Measurements from ENCODE around the gene HSD17B2. TPM values are rescaled to one million over a fixed set of nuclear protein-coding genes. Genes with fewer than 3 reads are reported as not detected.

HSD17B2 gene
- polyA plus RNA-seq, 1 experiment: 0.60 TPM

Other genes starting within 250 kb of the HSD17B2 start
- 0.44 and 0.80 TPM in 2 replicates for gene SDR42E1, start 23.8 kb upstream of the HSD17B2 start, polyA plus RNA-seq (2011; rRNA removed)
- gene MPHOSPH6, start 135.0 kb downstream of the HSD17B2 start, polyA plus RNA-seq (2011; rRNA removed): 3.9 and 10.8 TPM in 2 replicates

All from BJ (cell line).